ENCODE measurements around the gene DRAXIN.

GRCh38 chr1:11772458-11772857 is 80.9 kb downstream of the DRAXIN start:
- TF ChIP-seq, protein P1, sequence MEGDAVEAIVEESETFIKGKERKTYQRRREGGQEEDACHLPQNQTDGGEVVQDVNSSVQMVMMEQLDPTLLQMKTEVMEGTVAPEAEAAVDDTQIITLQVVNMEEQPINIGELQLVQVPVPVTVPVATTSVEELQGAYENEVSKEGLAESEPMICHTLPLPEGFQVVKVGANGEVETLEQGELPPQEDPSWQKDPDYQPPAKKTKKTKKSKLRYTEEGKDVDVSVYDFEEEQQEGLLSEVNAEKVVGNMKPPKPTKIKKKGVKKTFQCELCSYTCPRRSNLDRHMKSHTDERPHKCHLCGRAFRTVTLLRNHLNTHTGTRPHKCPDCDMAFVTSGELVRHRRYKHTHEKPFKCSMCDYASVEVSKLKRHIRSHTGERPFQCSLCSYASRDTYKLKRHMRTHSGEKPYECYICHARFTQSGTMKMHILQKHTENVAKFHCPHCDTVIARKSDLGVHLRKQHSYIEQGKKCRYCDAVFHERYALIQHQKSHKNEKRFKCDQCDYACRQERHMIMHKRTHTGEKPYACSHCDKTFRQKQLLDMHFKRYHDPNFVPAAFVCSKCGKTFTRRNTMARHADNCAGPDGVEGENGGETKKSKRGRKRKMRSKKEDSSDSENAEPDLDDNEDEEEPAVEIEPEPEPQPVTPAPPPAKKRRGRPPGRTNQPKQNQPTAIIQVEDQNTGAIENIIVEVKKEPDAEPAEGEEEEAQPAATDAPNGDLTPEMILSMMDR (IDR thresholded peaks at IDR 0.05): no peak
- no peak for TF ChIP-seq POLR2A (IDR thresholded peaks at IDR 0.05)

Data from heart left ventricle (tissue), 13 donors.